Fibroblast of lung (primary cell): ENCODE data around the gene CD83. TPM values are rescaled to one million over a fixed set of nuclear protein-coding genes. Genes with fewer than 3 reads are reported as not detected.

Experiments used
- DNase-seq, 2 donors: peaks; one replicate each; pipeline versions ENCODE4 v3.0.0 to v3.0.0-alpha.2; 2010; ENCODE audit warnings: low read depth in 2 of 2
- H2AFZ ChIP-seq: 2 replicates; pipeline ENCODE4 v1.5.1; 2012; ENCODE audit warnings: low read length, control low read depth, inconsistent platforms
- H3K27ac ChIP-seq: 2 replicates; pipeline ENCODE4 v1.5.1; 2011; ENCODE audit warnings: low read length, control low read depth; ENCODE audit not compliant: insufficient read depth
- H3K27me3 ChIP-seq: 2 replicates; pipeline ENCODE4 v1.5.1; 2011; ENCODE audit warnings: mild to moderate bottlenecking, low read length; ENCODE audit not compliant: control insufficient read depth, insufficient read depth
- H3K36me3 ChIP-seq: 2 replicates; pipeline ENCODE4 v1.5.1; 2011; ENCODE audit warnings: low read length; ENCODE audit not compliant: control insufficient read depth, insufficient read depth
- H3K4me1 ChIP-seq: 2 replicates; pipeline ENCODE4 v1.5.1; 2011; ENCODE audit warnings: low read length; ENCODE audit not compliant: control insufficient read depth, insufficient read depth; ENCODE audit errors: extremely low read depth
- H3K4me2 ChIP-seq: 2 replicates; pipeline ENCODE4 v1.5.1; 2011; ENCODE audit warnings: low read length, control low read depth; ENCODE audit not compliant: insufficient read depth; ENCODE audit errors: extremely low read depth
- H3K4me3 ChIP-seq, 4 experiments: fragments of 200-600 bp in 1 of 4; sonication (generic) in 1 of 4; replicated peaks in 1 of 4; 2 replicates each; pipeline ENCODE4 v1.5.1; 2011 to 2016; ENCODE audit warnings: low read length in 4 of 4, low read depth in 3 of 4, mild to moderate bottlenecking in 3 of 4, control low read depth in 2 of 4, inconsistent platforms in 1 of 4, mixed read lengths in 1 of 4; ENCODE audit not compliant: insufficient read depth in 1 of 4; ENCODE audit errors: control extremely low read depth in 1 of 4
- H3K79me2 ChIP-seq: 2 replicates; pipeline ENCODE4 v1.5.1; 2012; ENCODE audit warnings: mild to moderate bottlenecking, low read length, inconsistent platforms; ENCODE audit not compliant: control insufficient read depth, insufficient read depth
- H3K9ac ChIP-seq: 2 replicates; pipeline ENCODE4 v1.5.1; 2011; ENCODE audit warnings: mild to moderate bottlenecking, low read length, control low read depth; ENCODE audit not compliant: insufficient read depth
- H3K9me3 ChIP-seq: 2 replicates; pipeline ENCODE4 v1.5.1; 2012; ENCODE audit warnings: low read depth, low read length; ENCODE audit not compliant: control insufficient read depth, insufficient read depth
- H4K20me1 ChIP-seq: 2 replicates; pipeline ENCODE4 v1.5.1; 2011; ENCODE audit warnings: low read length; ENCODE audit not compliant: control insufficient read depth, insufficient read depth; ENCODE audit errors: extremely low read depth
- CTCF ChIP-seq, 2 donors: IDR thresholded peaks in 1 of 2; conservative IDR thresholded peaks in 1 of 2; 1 replicate in 1 of 2; 2 replicates in 1 of 2; pipeline ENCODE4 v1.5.1; 2011 to 2012; ENCODE audit warnings: low read length in 2 of 2, control low read depth in 1 of 2, inconsistent platforms in 1 of 2, low read depth in 1 of 2, mild to moderate bottlenecking in 1 of 2
- EZH2 ChIP-seq: IDR thresholded peaks from 2 replicates; pipeline ENCODE4 v1.5.1; 2012; ENCODE audit warnings: low read length, control low read depth, mild to moderate bottlenecking; ENCODE audit errors: missing control alignments
- polyA plus RNA-seq, 2 donors: library from polyadenylated mRNA; depleted of rRNA in 1 of 2; stranded (reverse) in 1 of 2; unstranded in 1 of 2; fragments of >200 nt; gene quantifications; 2 replicates each; pipeline ENCODE4 v1.2.1, GENCODE V29; 2011 to 2012; ENCODE audit warnings: missing spikeins in 1 of 2
- total RNA-seq: library from RNA; depleted of rRNA; stranded (reverse); fragments of >200 nt; gene quantifications from 2 replicates; pipeline ENCODE4 v1.2.1, GENCODE V29; 2014

CD83 gene
- total and polyA plus RNA-seq, 2 donors (not counting 1 experiment from before 2014, with no cell fraction given), result 2.1 to 5.0 TPM

DNA sequence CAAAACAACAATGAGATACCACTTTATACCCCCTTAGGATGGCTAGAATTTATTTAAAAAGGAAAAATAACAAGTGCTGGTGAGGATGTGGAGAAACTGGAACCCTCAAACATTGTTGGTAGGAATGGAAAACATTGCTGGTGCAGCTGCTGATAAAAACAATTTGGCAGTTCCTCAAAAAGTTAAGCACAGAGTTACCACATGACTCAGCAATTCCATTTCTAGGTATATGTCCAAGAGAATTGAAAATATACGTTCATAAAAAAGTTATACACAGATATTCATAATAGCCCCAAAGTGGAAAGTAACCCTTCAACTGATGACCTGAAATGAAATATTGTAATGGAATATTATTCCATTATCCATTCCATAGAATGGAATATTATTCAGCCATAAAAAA lies 55.0 kb downstream of the CD83 start:
- peaks cover 2% of the 10 kb centered on the region for H3K27me3 ChIP-seq
- no peak overlapping the region for H3K27ac ChIP-seq
- H3K4me3 ChIP-seq, result no peak overlapping the region
- no peaks in the 10 kb centered on the region for H4K20me1 ChIP-seq
- no peak overlapping the region for H2AFZ ChIP-seq
- DNase-seq, result peak in 1 of 2 donors; percentile 16
- no peak overlapping the region for H3K9ac ChIP-seq
- H3K4me1 ChIP-seq, result no peaks in the 10 kb centered on the region
- no peak overlapping the region for H3K4me2 ChIP-seq
- TF ChIP-seq CTCF (conservative IDR thresholded peaks at IDR 0.05 in 1 of 2, IDR thresholded peaks at IDR 0.05 in 1 of 2; ENCODE audit: low read depth in 1 of 2, low read length in 2 of 2) (no peak), EZH2 (no peak)
- no peaks in the 10 kb centered on the region for H3K9me3 ChIP-seq
- H3K79me2 ChIP-seq, result no peaks in the 10 kb centered on the region
- H3K36me3 ChIP-seq, result no peaks in the 10 kb centered on the region

- no peak overlapping the region for H3K4me2 ChIP-seq
- H3K9ac ChIP-seq, result no peak overlapping the region
- no peaks in the 10 kb centered on the region for H3K79me2 ChIP-seq
- no peak for DNase-seq
- no peak overlapping the region for H2AFZ ChIP-seq
- no peaks in the 10 kb centered on the region for H4K20me1 ChIP-seq
- H3K4me1 ChIP-seq, result no peaks in the 10 kb centered on the region
- no peak overlapping the region for H3K4me3 ChIP-seq
- no peaks in the 10 kb centered on the region for H3K9me3 ChIP-seq
- peaks cover 2% of the 10 kb centered on the region for H3K27me3 ChIP-seq
- H3K36me3 ChIP-seq, result no peaks in the 10 kb centered on the region
- TF ChIP-seq CTCF (conservative IDR thresholded peaks at IDR 0.05 in 1 of 2, IDR thresholded peaks at IDR 0.05 in 1 of 2; ENCODE audit: low read depth in 1 of 2, low read length in 2 of 2) (no peak), EZH2 (no peak)
- H3K27ac ChIP-seq, result no peak overlapping the region
Measured at GRCh38 chr6:14174226-14174625, 56.7 kb downstream of the CD83 start.

DNA sequence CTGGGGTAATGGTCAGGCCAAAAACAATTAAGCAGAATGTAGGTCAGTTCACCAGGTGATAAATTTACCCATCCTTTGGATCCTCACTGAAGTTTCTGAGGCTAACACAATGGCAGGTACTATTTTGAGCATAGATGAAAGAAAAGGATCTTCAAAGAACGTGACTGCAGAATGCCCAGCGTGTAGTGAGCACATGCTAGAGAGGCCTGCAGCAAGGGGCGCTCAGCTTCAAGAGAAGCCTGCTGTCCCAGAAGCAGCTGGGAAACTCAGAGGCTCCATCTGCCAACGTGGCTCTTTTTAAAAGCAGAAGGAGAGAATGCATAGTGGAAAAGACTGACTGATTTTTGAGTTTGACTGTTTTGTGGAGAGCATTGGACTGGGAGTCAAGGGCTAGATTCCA lies 57.4 kb downstream of the CD83 start:
- no peak overlapping the region for H3K27ac ChIP-seq
- H4K20me1 ChIP-seq, result no peaks in the 10 kb centered on the region
- no peak overlapping the region for H3K4me2 ChIP-seq
- no peaks in the 10 kb centered on the region for H3K4me1 ChIP-seq
- H3K9me3 ChIP-seq, result no peaks in the 10 kb centered on the region
- no peak for DNase-seq
- H3K36me3 ChIP-seq, result no peaks in the 10 kb centered on the region
- H3K79me2 ChIP-seq, result no peaks in the 10 kb centered on the region
- peaks cover 5% of the 10 kb centered on the region for H3K27me3 ChIP-seq
- no peak overlapping the region for H3K9ac ChIP-seq
- H2AFZ ChIP-seq, result no peak overlapping the region
- TF ChIP-seq EZH2 (no peak), CTCF (conservative IDR thresholded peaks at IDR 0.05 in 1 of 2, IDR thresholded peaks at IDR 0.05 in 1 of 2; ENCODE audit: low read depth in 1 of 2, low read length in 2 of 2) (no peak)
- no peak overlapping the region for H3K4me3 ChIP-seq
